Suprapubic skin (tissue), 4 donors: Measurements from ENCODE around the gene CTNS. TPM values are rescaled to one million over a fixed set of nuclear protein-coding genes. Genes with fewer than 3 reads are reported as not detected.

Source experiments
- DNase-seq, 2 donors: peaks; one replicate each; pipeline ENCODE4 v3.0.0-alpha.2; 2019; ENCODE audit warnings: low spot score in 2 of 2
- H3K27ac ChIP-seq: fragments of 200-600 bp; sonication (generic); one replicate; pipeline ENCODE4 v1.5.1; 2019
- H3K27me3 ChIP-seq: fragments of 200-600 bp; sonication (generic); one replicate; pipeline ENCODE4 v1.5.1; 2019
- H3K36me3 ChIP-seq: fragments of 200-600 bp; sonication (generic); one replicate; pipeline ENCODE4 v1.5.1; 2019
- H3K4me1 ChIP-seq: fragments of 200-600 bp; sonication (generic); one replicate; pipeline ENCODE4 v1.5.1; 2019
- H3K4me3 ChIP-seq: fragments of 200-600 bp; sonication (generic); one replicate; pipeline ENCODE4 v1.5.1; 2019; ENCODE audit warnings: mild to moderate bottlenecking
- H3K9me3 ChIP-seq: fragments of 200-600 bp; sonication (generic); one replicate; pipeline ENCODE4 v1.5.1; 2019
- EP300 ChIP-seq: sonication (generic); formaldehyde crosslinking; IDR thresholded peaks from one replicate; pipeline ENCODE4 v1.6.1; 2017; ENCODE audit warnings: antibody characterized with exemption
- POLR2A ChIP-seq, 2 donors: fragments of 450-650 bp; IDR thresholded peaks; one replicate each; pipeline ENCODE4 v1.6.1; 2017; ENCODE audit warnings: antibody characterized with exemption in 2 of 2, mild to moderate bottlenecking in 2 of 2, moderate library complexity in 2 of 2
- POLR2AphosphoS5 ChIP-seq, 3 donors: sonication (generic); formaldehyde crosslinking; IDR thresholded peaks; one replicate each; pipeline ENCODE4 v1.6.1; 2017; ENCODE audit warnings: antibody characterized with exemption in 3 of 3
- WGBS: methylation state at CpG from one replicate; pipeline ENCODE4 v1.1.5; 2018; 5-methylcytosine and 5-hydroxymethylcytosine counted together
- total RNA-seq, 4 donors: library from RNA; depleted of rRNA; stranded (reverse); fragments of >200 nt; gene quantifications; one replicate each; pipeline ENCODE4 v1.1.0, GENCODE V29; 2016
- TF ChIP-seq, protein P1 (sequence below), 2 donors: fragments of 200-600 bp in 1 of 2; fragments of 450-650 bp in 1 of 2; sonication (generic) in 1 of 2; IDR thresholded peaks; one replicate each; pipeline ENCODE4 v1.5.1; 2016 to 2019; ENCODE audit warnings: antibody characterized with exemption in 2 of 2, mild to moderate bottlenecking in 1 of 2, moderate library complexity in 1 of 2

CTNS gene
- total RNA-seq, 4 donors from 2014 or later: 19.9 to 34.6 (median 26.1) TPM

DNA sequence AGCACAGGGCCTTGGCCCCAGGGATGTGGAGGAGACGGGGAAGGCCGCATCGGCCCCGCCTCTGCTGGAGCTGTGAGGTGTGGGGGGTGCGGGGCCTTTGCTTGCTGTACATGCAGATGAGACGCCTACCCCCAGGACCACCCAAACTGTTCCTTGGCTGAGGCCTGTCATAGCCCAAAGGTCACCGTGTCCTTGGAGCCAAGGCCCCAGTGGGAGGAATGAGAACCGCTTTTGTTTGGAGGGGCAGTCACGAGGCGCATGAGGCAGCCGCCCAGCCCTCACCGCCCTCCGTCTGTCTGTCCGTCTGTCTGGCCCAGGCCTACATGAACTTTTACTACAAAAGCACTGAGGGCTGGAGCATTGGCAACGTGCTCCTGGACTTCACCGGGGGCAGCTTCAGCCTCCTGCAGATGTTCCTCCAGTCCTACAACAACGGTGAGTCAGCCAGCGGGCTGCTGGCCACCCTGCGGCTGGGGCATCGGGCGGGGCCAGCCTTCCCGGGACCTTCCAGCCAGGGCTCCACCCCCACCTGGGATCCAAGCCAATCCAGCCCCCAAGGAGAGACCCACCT, 23.1 kb downstream of the CTNS start:
- peak; percentile 87 to 90 for DNase-seq
- 28% methylated on average over 11 of the region's 22 CpGs for WGBS
- Histone ChIP-seq H3K27me3 (no peaks in the 10 kb centered on the region), H3K36me3 (peaks cover 51% of the 10 kb centered on the region), H3K4me3 (no peak overlapping the region), H3K27ac (peak overlapping the region; percentile 85), H3K9me3 (no peaks in the 10 kb centered on the region), H3K4me1 (peaks cover 33% of the 10 kb centered on the region)
- TF ChIP-seq, protein P1, sequence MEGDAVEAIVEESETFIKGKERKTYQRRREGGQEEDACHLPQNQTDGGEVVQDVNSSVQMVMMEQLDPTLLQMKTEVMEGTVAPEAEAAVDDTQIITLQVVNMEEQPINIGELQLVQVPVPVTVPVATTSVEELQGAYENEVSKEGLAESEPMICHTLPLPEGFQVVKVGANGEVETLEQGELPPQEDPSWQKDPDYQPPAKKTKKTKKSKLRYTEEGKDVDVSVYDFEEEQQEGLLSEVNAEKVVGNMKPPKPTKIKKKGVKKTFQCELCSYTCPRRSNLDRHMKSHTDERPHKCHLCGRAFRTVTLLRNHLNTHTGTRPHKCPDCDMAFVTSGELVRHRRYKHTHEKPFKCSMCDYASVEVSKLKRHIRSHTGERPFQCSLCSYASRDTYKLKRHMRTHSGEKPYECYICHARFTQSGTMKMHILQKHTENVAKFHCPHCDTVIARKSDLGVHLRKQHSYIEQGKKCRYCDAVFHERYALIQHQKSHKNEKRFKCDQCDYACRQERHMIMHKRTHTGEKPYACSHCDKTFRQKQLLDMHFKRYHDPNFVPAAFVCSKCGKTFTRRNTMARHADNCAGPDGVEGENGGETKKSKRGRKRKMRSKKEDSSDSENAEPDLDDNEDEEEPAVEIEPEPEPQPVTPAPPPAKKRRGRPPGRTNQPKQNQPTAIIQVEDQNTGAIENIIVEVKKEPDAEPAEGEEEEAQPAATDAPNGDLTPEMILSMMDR (IDR thresholded peaks at IDR 0.05): peak in 1 of 2 donors; percentile 2
- no peak for TF ChIP-seq POLR2A (IDR thresholded peaks at IDR 0.05)

DNA sequence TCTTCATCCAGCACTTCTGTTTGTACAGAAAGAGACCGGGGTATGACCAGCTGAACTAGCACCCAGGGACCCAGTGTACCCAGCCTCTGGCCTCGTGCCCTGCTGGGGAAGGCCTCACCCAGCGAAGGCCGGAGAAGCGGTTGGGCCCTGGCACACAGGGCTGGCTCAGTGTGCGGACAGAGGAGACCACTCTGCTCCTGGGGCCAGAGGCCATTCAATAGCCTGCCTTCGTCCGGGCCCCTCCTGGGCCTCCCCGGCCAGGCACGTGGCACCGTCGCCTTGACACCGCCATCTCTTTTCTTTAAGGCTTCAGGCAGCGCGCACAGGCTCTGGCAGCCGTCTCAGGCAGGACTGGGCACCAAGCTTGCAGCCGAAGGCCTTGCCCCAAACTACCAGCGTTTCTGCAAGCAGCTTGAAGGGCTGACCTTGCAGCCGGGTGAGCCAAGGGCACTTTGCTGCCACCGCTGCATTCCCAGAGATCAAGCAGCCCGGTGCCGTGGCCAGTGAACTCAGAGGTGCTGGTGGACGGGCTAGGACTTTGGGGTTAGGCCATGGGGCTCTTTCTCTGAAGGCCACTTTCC, 23.8 kb downstream of the CTNS start:
- H3K27me3 ChIP-seq: no peaks in the 10 kb centered on the region

DNA sequence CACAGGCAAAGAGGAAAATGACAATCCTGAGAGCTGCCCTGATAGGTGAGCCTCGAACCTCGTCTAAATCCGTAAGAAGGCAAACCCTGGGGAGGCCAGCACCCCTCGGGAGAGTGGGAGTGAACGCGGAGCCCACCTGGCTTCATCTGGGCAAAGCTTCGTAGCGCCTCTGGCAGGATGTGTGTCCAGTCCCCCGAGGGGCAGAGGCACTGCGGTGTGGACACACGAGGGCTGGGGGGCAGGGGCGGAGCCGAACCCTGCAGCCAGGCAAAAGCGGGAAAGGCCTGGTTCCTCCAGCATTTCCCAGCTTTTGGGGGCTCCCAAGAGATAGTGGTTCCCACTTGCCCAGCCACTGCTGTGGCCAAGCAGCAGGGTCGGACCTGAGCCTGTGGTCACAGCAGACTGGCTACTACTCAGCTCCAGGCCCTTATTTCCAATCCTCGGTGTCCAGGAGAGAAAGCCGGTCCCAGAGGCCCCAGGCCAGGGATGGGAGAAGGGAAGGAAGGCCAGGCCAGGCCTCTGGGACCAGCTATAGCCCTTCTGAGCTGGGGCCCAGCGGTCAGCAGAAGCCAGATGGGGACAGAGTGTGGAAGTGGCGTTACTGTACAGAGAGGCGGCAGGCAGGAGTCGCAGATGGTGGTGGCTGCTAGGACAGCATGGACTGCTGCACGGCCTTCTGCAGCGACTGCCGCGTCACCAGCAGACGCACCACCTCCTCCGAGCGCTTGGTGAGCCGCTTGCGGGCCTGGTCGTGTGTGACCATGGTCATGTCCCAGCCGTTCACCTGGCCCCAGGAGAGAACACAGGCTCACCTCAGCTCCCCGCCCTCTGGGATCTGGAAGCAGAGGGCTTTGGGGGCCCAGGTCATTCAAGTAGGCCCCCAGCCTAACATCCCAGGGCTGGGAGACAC, 26.8 kb downstream of the CTNS start:
- TF ChIP-seq, protein P1 (IDR thresholded peaks at IDR 0.05): no peak
- TF ChIP-seq POLR2AphosphoS5 (IDR thresholded peaks at IDR 0.05): no peak
- no peak for TF ChIP-seq POLR2A (IDR thresholded peaks at IDR 0.05)
- TF ChIP-seq EP300: no peak
- WGBS: 90% methylated on average over 19 of the region's 33 CpGs
- H3K4me3 ChIP-seq: no peak overlapping the region
- H3K27me3 ChIP-seq: no peaks in the 10 kb centered on the region
- H3K9me3 ChIP-seq: no peaks in the 10 kb centered on the region
- peaks cover 48% of the 10 kb centered on the region for H3K4me1 ChIP-seq
- H3K36me3 ChIP-seq: peaks cover 47% of the 10 kb centered on the region
- no peak overlapping the region for H3K27ac ChIP-seq
- DNase-seq: no peak

More for the DNA sequence above, 23.8 kb downstream of the CTNS start:
- TF ChIP-seq POLR2A (IDR thresholded peaks at IDR 0.05) (no peak), POLR2AphosphoS5 (IDR thresholded peaks at IDR 0.05) (no peak), EP300 (no peak)
- TF ChIP-seq, protein P1 (IDR thresholded peaks at IDR 0.05): no peak
- peak overlapping the region; percentile 85 for H3K27ac ChIP-seq
- DNase-seq: no peak
- WGBS: 41% methylated on average over 11 of the region's 23 CpGs
- H3K36me3 ChIP-seq: peaks cover 55% of the 10 kb centered on the region
- H3K4me1 ChIP-seq: peaks cover 35% of the 10 kb centered on the region
- H3K4me3 ChIP-seq: no peak overlapping the region
- no peaks in the 10 kb centered on the region for H3K9me3 ChIP-seq

DNA sequence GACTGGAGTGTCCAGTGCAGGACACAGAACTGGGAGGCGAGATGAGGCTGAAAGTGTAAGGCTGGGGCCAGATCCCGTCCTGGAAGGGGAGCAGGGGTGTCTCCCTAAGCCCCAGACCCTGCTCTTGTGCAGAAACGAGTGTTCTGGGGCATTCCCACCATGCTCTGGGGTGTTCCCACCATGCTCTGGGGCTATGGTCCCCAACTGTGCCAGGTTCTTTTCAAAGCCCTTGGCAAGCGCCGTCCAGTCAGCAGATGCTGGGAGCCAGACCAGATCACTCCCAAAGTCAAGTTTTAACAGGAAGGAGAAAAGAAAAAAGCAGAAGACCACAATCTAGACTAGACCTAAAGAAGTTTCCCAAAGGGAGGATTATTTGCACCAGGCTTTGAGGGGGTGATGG, 29.3 kb downstream of the CTNS start:
- Histone ChIP-seq H3K27ac (peak overlapping the region; percentile 95), H3K4me3 (peak overlapping the region; percentile 72), H3K27me3 (no peaks in the 10 kb centered on the region), H3K4me1 (peaks cover 38% of the 10 kb centered on the region), H3K9me3 (no peaks in the 10 kb centered on the region), H3K36me3 (peaks cover 40% of the 10 kb centered on the region)
- no peak for DNase-seq
- WGBS: 54% methylated on average over 5 of the region's 5 CpGs
- no peak for TF ChIP-seq EP300
- TF ChIP-seq, protein P1 (IDR thresholded peaks at IDR 0.05): no peak
- TF ChIP-seq POLR2AphosphoS5 (IDR thresholded peaks at IDR 0.05): no peak
- no peak for TF ChIP-seq POLR2A (IDR thresholded peaks at IDR 0.05)

DNA sequence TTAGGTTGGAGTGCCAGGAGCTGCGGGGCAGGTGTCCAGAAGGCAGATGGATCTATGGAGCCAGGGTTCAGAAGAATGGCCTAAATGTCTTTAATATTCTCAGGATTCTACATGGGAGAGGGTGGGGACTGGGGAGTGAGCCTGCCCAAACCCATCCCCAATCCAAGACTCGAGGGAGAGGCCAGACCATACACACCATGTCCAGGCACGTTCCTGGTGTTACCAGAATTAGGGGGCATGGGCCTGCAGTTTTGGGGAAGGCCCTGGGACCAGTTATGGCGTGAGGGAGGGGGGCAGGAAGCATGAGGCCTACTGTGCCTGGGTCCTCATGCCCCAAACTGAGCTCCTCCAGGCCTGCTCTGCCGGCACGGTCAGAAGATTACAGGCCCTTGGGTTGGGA, 30.0 kb downstream of the CTNS start:
- H3K9me3 ChIP-seq: no peaks in the 10 kb centered on the region
- 39% methylated on average over 3 of the region's 6 CpGs for WGBS
- H3K4me3 ChIP-seq: peak overlapping the region; percentile 72
- H3K27ac ChIP-seq: peak overlapping the region; percentile 95
- no peak for DNase-seq
- TF ChIP-seq POLR2AphosphoS5 (IDR thresholded peaks at IDR 0.05) (no peak), POLR2A (IDR thresholded peaks at IDR 0.05) (no peak), EP300 (no peak)
- TF ChIP-seq, protein P1 (IDR thresholded peaks at IDR 0.05): no peak
- H3K36me3 ChIP-seq: peaks cover 34% of the 10 kb centered on the region
- H3K4me1 ChIP-seq: peaks cover 38% of the 10 kb centered on the region
- no peaks in the 10 kb centered on the region for H3K27me3 ChIP-seq
